GM12801 (cell line): ENCODE data around the gene CHD8.

Experiments used
- CTCF ChIP-seq: IDR thresholded peaks from one replicate; pipeline ENCODE4 v1.5.1; 2011; ENCODE audit warnings: control low read depth; ENCODE audit not compliant: insufficient read length; ENCODE audit errors: extremely low read depth

The CHD8 gene

GRCh38 chr14:21346532-21347135 is 109.3 kb downstream of the CHD8 start:
- no peak for TF ChIP-seq CTCF

- no peak for TF ChIP-seq CTCF
Measured at GRCh38 chr14:21343035-21343794, 112.7 kb downstream of the CHD8 start.
